Progenitor cell of endocrine pancreas (in vitro differentiated cells): Measurements from ENCODE around the gene SRGAP1. TPM values are rescaled to one million over a fixed set of nuclear protein-coding genes. Genes with fewer than 3 reads are reported as not detected.

Experiments
- DNase-seq: peaks from one replicate; pipeline ENCODE4 v3.0.0; 2021; ENCODE audit warnings: low spot score; ENCODE audit not compliant: unreplicated experiment
- H3K27ac Mint-ChIP-seq: 2 replicates; pipeline ENCODE4 v1.8.0; 2021; ENCODE audit warnings: mild to moderate bottlenecking, moderate library complexity, mixed read lengths
- H3K27me3 Mint-ChIP-seq: 2 replicates; pipeline ENCODE4 v1.8.0; 2021; ENCODE audit warnings: mixed read lengths
- H3K36me3 Mint-ChIP-seq: 2 replicates; pipeline ENCODE4 v1.8.0; 2022; ENCODE audit warnings: mixed read lengths; ENCODE audit not compliant: insufficient read depth
- H3K4me1 Mint-ChIP-seq: 2 replicates; pipeline ENCODE4 v1.8.0; 2021; ENCODE audit warnings: low read depth, mixed read lengths
- H3K4me3 Mint-ChIP-seq: 2 replicates; pipeline ENCODE4 v1.8.0; 2021; ENCODE audit warnings: low read depth, mild to moderate bottlenecking, moderate library complexity, mixed read lengths
- H3K9me3 Mint-ChIP-seq: 2 replicates; pipeline ENCODE4 v1.8.0; 2021; ENCODE audit warnings: low read depth, mixed read lengths
- total RNA-seq: library from RNA; stranded (reverse); gene quantifications from 2 replicates; pipeline ENCODE4 v1.2.1, GENCODE V29; 2021
- TF ChIP-seq, protein P1 (sequence below): fragments of 200-600 bp; sonication (generic); IDR thresholded peaks from one replicate; pipeline ENCODE4 v1.5.0; 2021; ENCODE audit warnings: antibody characterized with exemption, mild to moderate bottlenecking; ENCODE audit not compliant: unreplicated experiment

The SRGAP1 gene
- total RNA-seq, 1 donor from 2014 or later: 23.1 TPM

DNA sequence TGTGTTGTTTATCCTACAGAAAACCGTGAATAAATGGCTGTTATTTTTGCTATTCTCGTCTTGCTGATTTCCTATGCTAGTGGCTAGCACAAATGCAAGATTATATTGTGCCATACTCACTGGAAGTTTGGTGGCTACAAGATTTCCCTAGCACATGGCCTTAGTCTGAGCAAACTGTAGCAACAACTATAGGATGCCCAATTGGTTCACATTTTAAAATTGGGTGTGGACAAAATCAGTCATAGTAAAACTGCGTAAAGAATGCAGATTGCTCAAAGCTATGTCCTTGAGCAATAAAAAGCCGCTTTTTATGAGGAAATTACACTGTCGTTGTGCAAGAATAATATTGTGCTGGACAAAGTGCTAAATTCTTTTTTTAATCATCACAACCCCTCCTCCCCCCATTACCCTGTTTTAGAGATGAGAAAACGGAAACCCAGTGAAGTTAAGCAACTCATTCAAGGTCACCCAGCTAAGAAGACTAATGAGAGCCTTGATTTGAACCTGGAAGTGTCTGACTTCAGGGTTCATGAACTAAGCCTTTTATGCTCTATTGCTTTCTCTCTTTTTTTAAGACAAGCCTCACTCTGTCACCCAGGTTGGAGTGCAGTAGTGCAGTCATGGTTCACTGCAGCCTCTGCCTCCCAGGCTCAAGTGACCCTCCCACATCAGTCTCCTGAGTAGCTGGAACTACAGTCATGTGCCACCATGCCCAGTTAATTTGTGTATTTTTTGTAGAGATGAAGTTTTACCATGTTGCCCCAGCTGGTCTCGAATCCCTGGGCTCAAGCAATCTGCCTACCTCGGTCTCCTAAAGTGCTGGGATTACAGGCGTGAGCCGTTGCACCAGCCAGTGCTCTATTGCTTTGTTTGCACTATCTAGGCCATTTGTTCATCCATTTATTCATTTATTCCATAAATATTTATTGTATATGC is 73.6 kb downstream of the SRGAP1 start:
- peaks cover 6% of the 10 kb centered on the region for H3K9me3 Mint-ChIP-seq
- H3K4me3 Mint-ChIP-seq: no peak overlapping the region
- peaks cover 37% of the 10 kb centered on the region for H3K4me1 Mint-ChIP-seq
- peak overlapping the region; percentile 3 for H3K27ac Mint-ChIP-seq
- no peak for DNase-seq
- TF ChIP-seq, protein P1, sequence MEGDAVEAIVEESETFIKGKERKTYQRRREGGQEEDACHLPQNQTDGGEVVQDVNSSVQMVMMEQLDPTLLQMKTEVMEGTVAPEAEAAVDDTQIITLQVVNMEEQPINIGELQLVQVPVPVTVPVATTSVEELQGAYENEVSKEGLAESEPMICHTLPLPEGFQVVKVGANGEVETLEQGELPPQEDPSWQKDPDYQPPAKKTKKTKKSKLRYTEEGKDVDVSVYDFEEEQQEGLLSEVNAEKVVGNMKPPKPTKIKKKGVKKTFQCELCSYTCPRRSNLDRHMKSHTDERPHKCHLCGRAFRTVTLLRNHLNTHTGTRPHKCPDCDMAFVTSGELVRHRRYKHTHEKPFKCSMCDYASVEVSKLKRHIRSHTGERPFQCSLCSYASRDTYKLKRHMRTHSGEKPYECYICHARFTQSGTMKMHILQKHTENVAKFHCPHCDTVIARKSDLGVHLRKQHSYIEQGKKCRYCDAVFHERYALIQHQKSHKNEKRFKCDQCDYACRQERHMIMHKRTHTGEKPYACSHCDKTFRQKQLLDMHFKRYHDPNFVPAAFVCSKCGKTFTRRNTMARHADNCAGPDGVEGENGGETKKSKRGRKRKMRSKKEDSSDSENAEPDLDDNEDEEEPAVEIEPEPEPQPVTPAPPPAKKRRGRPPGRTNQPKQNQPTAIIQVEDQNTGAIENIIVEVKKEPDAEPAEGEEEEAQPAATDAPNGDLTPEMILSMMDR: no peak
- no peaks in the 10 kb centered on the region for H3K27me3 Mint-ChIP-seq
- H3K36me3 Mint-ChIP-seq: peaks cover 3% of the 10 kb centered on the region

DNA sequence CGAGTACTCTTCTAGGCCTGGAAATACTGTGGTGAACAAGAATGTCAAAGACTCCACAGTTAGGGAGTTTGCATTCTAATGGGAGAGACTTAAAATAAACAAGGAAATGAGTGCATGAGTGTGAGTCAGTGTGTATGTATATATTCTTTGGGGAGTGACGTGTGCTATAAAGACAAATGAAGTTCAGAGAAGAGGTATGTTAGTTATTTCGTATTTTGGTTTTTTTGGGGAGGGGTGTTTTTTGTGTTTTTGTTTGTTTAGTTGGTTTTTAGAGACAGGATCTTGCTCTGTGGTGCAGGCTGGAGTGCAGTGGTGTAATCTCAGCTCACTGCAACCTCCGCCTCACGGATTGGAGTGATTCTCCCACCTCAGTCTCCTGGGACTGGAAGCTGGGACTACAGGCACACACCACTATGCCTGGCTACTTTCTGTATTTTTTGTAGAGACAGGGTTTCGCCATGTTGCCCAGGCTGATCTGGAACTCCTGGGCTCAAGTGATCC is 74.3 kb downstream of the SRGAP1 start:
- Mint-ChIP-seq H3K9me3 (peaks cover 6% of the 10 kb centered on the region), H3K27ac (peak overlapping the region; percentile 3), H3K4me1 (peaks cover 36% of the 10 kb centered on the region), H3K27me3 (no peaks in the 10 kb centered on the region), H3K36me3 (peaks cover 3% of the 10 kb centered on the region), H3K4me3 (no peak overlapping the region)
- no peak for DNase-seq
- TF ChIP-seq, protein P1: no peak

DNA sequence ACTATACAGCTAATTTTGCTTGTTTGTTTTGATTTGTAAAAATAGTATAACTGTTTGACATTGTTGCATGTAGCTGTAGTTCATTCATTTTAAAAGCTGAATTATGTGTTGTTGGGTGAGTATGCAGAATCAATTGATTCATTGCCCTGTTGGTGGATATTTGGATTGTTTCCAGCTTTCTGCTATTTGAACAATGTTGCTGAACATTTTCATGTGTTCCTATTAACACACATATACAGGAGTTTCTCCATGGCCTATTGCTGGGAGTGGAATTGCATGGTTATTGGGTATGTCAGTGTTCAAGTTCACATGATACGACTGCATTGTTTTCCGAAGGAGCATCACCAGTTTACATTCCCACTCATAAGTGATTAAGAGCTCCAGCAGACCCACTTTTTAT is 75.3 kb downstream of the SRGAP1 start:
- no peak for DNase-seq
- H3K4me3 Mint-ChIP-seq: no peak overlapping the region
- H3K4me1 Mint-ChIP-seq: peaks cover 28% of the 10 kb centered on the region
- peaks cover 6% of the 10 kb centered on the region for H3K9me3 Mint-ChIP-seq
- no peak overlapping the region for H3K27ac Mint-ChIP-seq
- H3K27me3 Mint-ChIP-seq: no peaks in the 10 kb centered on the region
- H3K36me3 Mint-ChIP-seq: peaks cover 3% of the 10 kb centered on the region
- TF ChIP-seq, protein P1: no peak

DNA sequence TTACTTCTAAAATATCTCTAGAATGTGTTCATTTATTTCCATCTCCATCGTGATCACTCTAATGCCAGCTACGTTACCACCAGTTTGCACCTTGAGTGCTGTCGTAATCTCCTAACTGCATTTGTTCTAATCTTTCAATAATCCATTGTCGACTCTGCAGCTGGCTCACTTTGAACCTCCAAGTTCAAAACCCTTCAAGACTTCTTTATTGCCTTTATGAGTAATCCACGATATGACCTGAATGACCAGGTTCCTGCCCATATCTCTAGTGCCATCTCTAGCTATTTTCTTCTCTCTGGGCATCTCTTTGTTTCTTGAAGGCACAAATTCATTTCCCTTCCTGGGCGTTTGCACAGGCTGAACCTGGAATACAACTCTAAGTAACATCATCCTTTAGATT is 76.7 kb downstream of the SRGAP1 start:
- TF ChIP-seq, protein P1: no peak
- Mint-ChIP-seq H3K4me1 (peaks cover 14% of the 10 kb centered on the region), H3K4me3 (no peak overlapping the region), H3K27ac (no peak overlapping the region), H3K27me3 (no peaks in the 10 kb centered on the region), H3K36me3 (peaks cover 3% of the 10 kb centered on the region), H3K9me3 (peaks cover 6% of the 10 kb centered on the region)
- no peak for DNase-seq

DNA sequence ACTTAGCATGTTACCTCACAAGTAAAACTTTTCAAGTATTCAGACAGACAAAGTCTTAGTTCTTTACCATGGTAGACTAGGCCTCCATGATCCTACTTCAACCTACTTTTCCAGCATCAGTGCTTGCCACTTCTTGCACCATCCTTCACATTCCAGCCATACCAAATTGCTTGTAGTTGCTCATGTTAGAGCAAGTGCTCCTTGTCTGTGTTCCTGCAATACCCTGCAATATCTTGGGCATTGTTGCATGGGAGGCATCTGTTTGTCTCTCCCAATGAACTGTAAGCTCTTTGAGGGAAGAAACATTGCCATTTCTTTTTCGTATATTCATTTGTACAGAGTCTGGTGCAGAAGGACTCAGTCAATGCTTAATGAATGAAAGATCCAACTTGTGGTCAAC is 78.0 kb downstream of the SRGAP1 start:
- Mint-ChIP-seq H3K4me3 (no peak overlapping the region), H3K27ac (no peak overlapping the region), H3K4me1 (peaks cover 8% of the 10 kb centered on the region), H3K9me3 (peaks cover 9% of the 10 kb centered on the region), H3K36me3 (peaks cover 3% of the 10 kb centered on the region), H3K27me3 (no peaks in the 10 kb centered on the region)
- no peak for DNase-seq
- TF ChIP-seq, protein P1: no peak
